ENCODE data around the gene IFT20.

IFT20 gene

DNA sequence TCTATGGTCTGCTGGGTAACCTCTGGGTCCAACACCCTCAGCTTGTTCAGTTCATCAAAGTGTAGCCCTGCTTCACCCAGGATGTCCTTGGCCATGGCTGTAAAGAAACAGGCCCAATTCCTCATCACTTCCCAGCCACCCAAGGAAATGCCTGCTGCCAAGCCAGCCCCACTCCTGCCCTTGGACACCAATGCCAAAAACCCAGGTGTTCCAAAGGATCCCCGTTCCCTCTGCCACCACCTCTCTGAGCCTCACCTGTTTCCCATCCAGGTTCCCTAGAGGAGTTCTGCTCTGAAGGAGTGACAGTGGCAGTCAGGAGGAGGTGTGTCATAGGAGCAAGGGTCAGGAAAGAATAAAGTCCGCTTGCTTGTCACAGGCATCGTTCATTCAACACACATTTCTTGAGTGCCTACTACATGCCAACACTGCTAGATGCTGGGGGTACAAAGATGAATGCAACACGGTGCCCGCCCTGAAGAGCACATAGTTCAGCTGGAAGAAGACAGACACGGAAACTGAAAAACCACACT, 3.3 kb downstream of the IFT20 start:
- no peak for TF ChIP-seq EZH2phosphoT487 (IDR thresholded peaks at IDR 0.05; ENCODE audit: low read depth)
- TF ChIP-seq, protein P1, sequence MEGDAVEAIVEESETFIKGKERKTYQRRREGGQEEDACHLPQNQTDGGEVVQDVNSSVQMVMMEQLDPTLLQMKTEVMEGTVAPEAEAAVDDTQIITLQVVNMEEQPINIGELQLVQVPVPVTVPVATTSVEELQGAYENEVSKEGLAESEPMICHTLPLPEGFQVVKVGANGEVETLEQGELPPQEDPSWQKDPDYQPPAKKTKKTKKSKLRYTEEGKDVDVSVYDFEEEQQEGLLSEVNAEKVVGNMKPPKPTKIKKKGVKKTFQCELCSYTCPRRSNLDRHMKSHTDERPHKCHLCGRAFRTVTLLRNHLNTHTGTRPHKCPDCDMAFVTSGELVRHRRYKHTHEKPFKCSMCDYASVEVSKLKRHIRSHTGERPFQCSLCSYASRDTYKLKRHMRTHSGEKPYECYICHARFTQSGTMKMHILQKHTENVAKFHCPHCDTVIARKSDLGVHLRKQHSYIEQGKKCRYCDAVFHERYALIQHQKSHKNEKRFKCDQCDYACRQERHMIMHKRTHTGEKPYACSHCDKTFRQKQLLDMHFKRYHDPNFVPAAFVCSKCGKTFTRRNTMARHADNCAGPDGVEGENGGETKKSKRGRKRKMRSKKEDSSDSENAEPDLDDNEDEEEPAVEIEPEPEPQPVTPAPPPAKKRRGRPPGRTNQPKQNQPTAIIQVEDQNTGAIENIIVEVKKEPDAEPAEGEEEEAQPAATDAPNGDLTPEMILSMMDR (IDR thresholded peaks at IDR 0.05; ENCODE audit: low read depth, low read length), result no peak
- Histone ChIP-seq H3K27me3 (ENCODE audit: low read depth, low read length) (no peaks in the 10 kb centered on the region), H3K36me3 (replicated peaks; ENCODE audit: low read depth, low read length) (peaks cover 22% of the 10 kb centered on the region), H2AFZ (ENCODE audit: low read depth, low read length) (no peak overlapping the region), H3K27ac (ENCODE audit: low read length) (no peak overlapping the region), H3K4me2 (ENCODE audit: low read length) (no peak overlapping the region), H3K9ac (ENCODE audit: low read length) (no peak overlapping the region), H4K20me1 (ENCODE audit: insufficient read depth, low read length) (peaks cover 5% of the 10 kb centered on the region; the same call in 1 of the 2 replicates), H3K79me2 (ENCODE audit: low read length) (peaks cover 41% of the 10 kb centered on the region), H3K4me1 (ENCODE audit: low read length) (peaks cover 32% of the 10 kb centered on the region), H3K9me3 (ENCODE audit: insufficient read depth, low read length) (no peaks in the 10 kb centered on the region), H3K4me3 (ENCODE audit: low read length) (no peak overlapping the region)

DNA sequence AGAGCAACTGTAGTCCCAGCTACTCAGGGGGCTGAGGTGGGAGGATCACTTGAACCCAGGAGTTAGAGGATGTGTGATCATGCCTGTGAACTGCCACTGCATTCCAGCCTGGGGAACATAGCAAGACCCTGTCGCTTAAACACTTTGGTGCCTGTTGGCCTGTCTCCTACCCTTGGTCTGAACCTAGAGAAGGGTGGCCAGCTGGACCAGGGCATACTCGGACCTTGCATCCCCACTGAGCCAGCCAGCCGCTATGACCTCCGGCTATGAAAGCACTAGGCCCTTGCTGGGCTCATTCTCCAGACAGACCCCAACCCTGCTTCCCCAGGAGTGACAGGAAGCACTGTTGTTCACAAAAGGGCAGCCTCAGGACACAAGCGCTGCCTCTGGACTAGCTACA, 4.6 kb downstream of the IFT20 start:
- H2AFZ ChIP-seq (ENCODE audit: low read depth, low read length), result no peak overlapping the region
- H3K27me3 ChIP-seq (ENCODE audit: low read depth, low read length), result no peaks in the 10 kb centered on the region
- no peak overlapping the region for H3K9ac ChIP-seq (ENCODE audit: low read length)
- peaks cover 15% of the 10 kb centered on the region; the same call in 1 of the 2 replicates for H4K20me1 ChIP-seq (ENCODE audit: insufficient read depth, low read length)
- peaks cover 35% of the 10 kb centered on the region for H3K36me3 ChIP-seq (replicated peaks; ENCODE audit: low read depth, low read length)
- peaks cover 44% of the 10 kb centered on the region for H3K79me2 ChIP-seq (ENCODE audit: low read length)
- no peaks in the 10 kb centered on the region for H3K9me3 ChIP-seq (ENCODE audit: insufficient read depth, low read length)
- no peak overlapping the region for H3K27ac ChIP-seq (ENCODE audit: low read length)
- H3K4me3 ChIP-seq (ENCODE audit: low read length), result no peak overlapping the region
- H3K4me2 ChIP-seq (ENCODE audit: low read length), result no peak overlapping the region
- TF ChIP-seq, protein P1 (IDR thresholded peaks at IDR 0.05; ENCODE audit: low read depth, low read length), result no peak
- no peak for TF ChIP-seq EZH2phosphoT487 (IDR thresholded peaks at IDR 0.05; ENCODE audit: low read depth)
- H3K4me1 ChIP-seq (ENCODE audit: low read length), result peaks cover 39% of the 10 kb centered on the region

DNA sequence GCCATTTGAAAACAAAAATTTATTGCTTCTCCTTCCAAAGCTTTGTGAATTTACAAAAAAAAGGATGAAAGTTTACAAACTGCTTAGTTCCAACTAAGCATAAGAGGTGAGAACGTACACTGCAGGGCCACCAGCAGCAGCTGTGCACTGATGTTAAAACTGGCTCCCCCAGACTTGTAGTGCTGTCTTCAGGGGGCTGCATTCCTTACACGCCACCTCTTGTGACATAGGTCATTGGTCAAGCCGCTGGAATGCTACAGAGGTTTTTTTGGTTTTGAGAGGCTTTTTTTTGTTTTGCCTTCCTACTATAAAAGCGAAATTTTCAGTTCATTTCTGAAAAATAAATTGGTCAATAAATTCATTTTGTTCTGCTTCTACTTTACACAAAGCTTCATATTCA, 6.9 kb downstream of the IFT20 start:
- H3K79me2 ChIP-seq (ENCODE audit: low read length), result peaks cover 57% of the 10 kb centered on the region
- H3K9ac ChIP-seq (ENCODE audit: low read length), result no peak overlapping the region
- H3K36me3 ChIP-seq (replicated peaks; ENCODE audit: low read depth, low read length), result peaks cover 48% of the 10 kb centered on the region
- H2AFZ ChIP-seq (ENCODE audit: low read depth, low read length), result no peak overlapping the region
- H3K27me3 ChIP-seq (ENCODE audit: low read depth, low read length), result no peaks in the 10 kb centered on the region
- H3K9me3 ChIP-seq (ENCODE audit: insufficient read depth, low read length), result no peaks in the 10 kb centered on the region
- peaks cover 52% of the 10 kb centered on the region for H3K4me1 ChIP-seq (ENCODE audit: low read length)
- H3K4me3 ChIP-seq (ENCODE audit: low read length), result no peak overlapping the region
- H3K4me2 ChIP-seq (ENCODE audit: low read length), result no peak overlapping the region
- peaks cover 33% of the 10 kb centered on the region for H4K20me1 ChIP-seq (ENCODE audit: insufficient read depth, low read length)
- no peak for TF ChIP-seq EZH2phosphoT487 (IDR thresholded peaks at IDR 0.05; ENCODE audit: low read depth)
- TF ChIP-seq, protein P1 (IDR thresholded peaks at IDR 0.05; ENCODE audit: low read depth, low read length), result no peak
- peak overlapping the region; percentile 94; the same call in 1 of the 2 replicates for H3K27ac ChIP-seq (ENCODE audit: low read length)

DNA sequence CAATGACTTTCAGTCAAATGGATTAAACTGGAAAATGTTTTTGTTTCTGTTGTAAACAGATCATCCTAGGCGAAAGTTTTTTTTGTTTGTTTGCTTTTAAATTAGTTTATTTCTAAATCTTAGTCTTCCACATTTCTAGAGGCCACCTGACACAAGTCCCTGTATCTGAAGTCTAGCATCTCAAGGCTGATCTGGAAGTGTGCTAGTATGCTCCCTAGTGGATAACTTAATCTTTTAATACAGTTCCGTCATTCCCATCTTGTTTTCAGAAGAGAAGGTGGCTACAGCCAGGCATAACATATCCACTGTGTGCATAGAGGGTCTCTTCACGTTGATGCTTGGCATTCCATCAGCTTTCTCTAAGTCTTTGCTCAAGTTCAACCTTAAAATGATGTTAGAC, 7.6 kb downstream of the IFT20 start:
- Histone ChIP-seq H2AFZ (ENCODE audit: low read depth, low read length) (no peak overlapping the region), H3K27me3 (ENCODE audit: low read depth, low read length) (no peaks in the 10 kb centered on the region), H3K4me2 (ENCODE audit: low read length) (peak overlapping the region; percentile 62), H3K27ac (ENCODE audit: low read length) (peak overlapping the region; percentile 94), H3K9ac (ENCODE audit: low read length) (0 out of 2 replicates have a peak overlapping the region, but pooled peaks have one; percentile 24), H4K20me1 (ENCODE audit: insufficient read depth, low read length) (peaks cover 39% of the 10 kb centered on the region), H3K9me3 (ENCODE audit: insufficient read depth, low read length) (no peaks in the 10 kb centered on the region), H3K4me3 (ENCODE audit: low read length) (peak overlapping the region; percentile 29), H3K4me1 (ENCODE audit: low read length) (peaks cover 58% of the 10 kb centered on the region), H3K36me3 (replicated peaks; ENCODE audit: low read depth, low read length) (peaks cover 53% of the 10 kb centered on the region), H3K79me2 (ENCODE audit: low read length) (peaks cover 63% of the 10 kb centered on the region)
- TF ChIP-seq, protein P1 (IDR thresholded peaks at IDR 0.05; ENCODE audit: low read depth, low read length), result peak; percentile 16; the same call in 1 of the 2 replicates
- no peak for TF ChIP-seq EZH2phosphoT487 (IDR thresholded peaks at IDR 0.05; ENCODE audit: low read depth)
